SK-N-DZ (cell line): ENCODE data around the gene TGM1.
"Not testable (repeated sequence)": the region's sequence is repeated elsewhere in the genome, so short reads cannot be mapped to it uniquely, and the experiment has no call there.

ENCODE experiments used
- DNase-seq: peaks from one replicate; pipeline ENCODE4 v3.0.0-alpha.2; 2015; ENCODE audit warnings: low spot score
- small RNA-seq, 2 experiments: library from RNA; depleted of rRNA; stranded (forward); fragments of <200 nt; gene quantifications; one replicate each; pipeline ENCODE3, GENCODE V24; 2014

Gene TGM1

GRCh38 chr14:24207104-24207551, 55.8 kb downstream of the TGM1 start:
- DNase-seq: no peak

GRCh38 chr14:24206260-24207103, 56.5 kb downstream of the TGM1 start:
- no peak for DNase-seq

- DNase-seq: no peak
Measured at GRCh38 chr14:24204163-24205146, 58.5 kb downstream of the TGM1 start.

GRCh38 chr14:24203249-24203886, 59.6 kb downstream of the TGM1 start:
- not testable (repeated sequence) for DNase-seq

DNA sequence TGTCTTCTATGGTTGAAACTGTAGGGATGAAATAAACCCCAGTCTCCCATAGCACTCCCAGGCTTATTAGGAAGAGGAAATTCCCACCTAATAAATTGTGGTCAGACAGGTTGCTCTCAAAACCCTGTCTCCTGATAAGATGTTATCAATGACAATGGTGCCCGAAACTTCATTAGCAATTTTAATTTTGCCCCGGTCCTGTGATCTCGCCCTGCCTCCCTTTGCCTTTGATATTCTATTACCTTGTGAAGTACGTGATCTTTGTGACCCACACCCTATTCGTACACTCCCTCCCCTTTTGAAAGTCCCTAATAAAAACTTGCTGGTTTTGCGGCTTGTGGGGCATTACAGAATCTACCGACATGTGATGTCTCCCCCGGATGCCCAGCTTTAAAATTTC, 60.4 kb downstream of the TGM1 start:
- not testable (repeated sequence) for DNase-seq

Small RNA genes within 50 kb of the gene (small RNA-seq; reads per million reads assigned to genes)
- gene CHMP4A: 0 reads per million in 2 experiments
- gene MDP1: 0 reads per million in 2 experiments
